Posterior cingulate gyrus (tissue), 11 donors: ENCODE measurements around the gene BRD3OS.

Experiments
- DNase-seq, 10 donors: peaks; one replicate each; pipeline versions ENCODE4 v3.0.0 to v3.0.0-alpha.2; 2020 to 2021; ENCODE audit warnings: mixed read lengths in 3 of 10
- intact Hi-C: fragments of 100-400 bp; cut with DNase I; formaldehyde crosslinking; loops from one replicate; pipeline ENCODE4 v1.15.1; 2023

The BRD3OS gene

GRCh38 chr9:134002796-134003195, 22.5 kb upstream of the BRD3OS start:
- peak in 1 of 10 donors; percentile 46 for DNase-seq
- intact Hi-C loops: no loop called here

GRCh38 chr9:134003237-134003636, 22.0 kb upstream of the BRD3OS start:
- intact Hi-C loops: no loop called here
- no peak for DNase-seq

- intact Hi-C loops: no loop called here
- peak in 3 of 10 donors; percentile 55 to 81 (median 57) for DNase-seq
Measured at GRCh38 chr9:134004131-134004873, 21.0 kb upstream of the BRD3OS start.

GRCh38 chr9:134004881-134005280, 20.4 kb upstream of the BRD3OS start:
- intact Hi-C loops: no loop called here
- DNase-seq: peak in 1 of 10 donors; percentile 67

GRCh38 chr9:134005381-134005780, 19.9 kb upstream of the BRD3OS start:
- intact Hi-C loops: no loop called here
- peak in 2 of 10 donors; percentile 58 to 72 for DNase-seq

GRCh38 chr9:134007150-134007549, 18.1 kb upstream of the BRD3OS start:
- intact Hi-C loops: no loop called here
- peak in 2 of 10 donors; percentile 29 to 60 for DNase-seq

- peak in 2 of 10 donors; percentile 32 to 43 for DNase-seq
- intact Hi-C loops: no loop called here
Measured at GRCh38 chr9:134007571-134007970, 17.7 kb upstream of the BRD3OS start.

- intact Hi-C loops: no loop called here
- DNase-seq: peak in 3 of 10 donors; percentile 39 to 58 (median 51)
Measured at GRCh38 chr9:134010310-134011173, 14.7 kb upstream of the BRD3OS start.

GRCh38 chr9:134011401-134011800, 13.9 kb upstream of the BRD3OS start:
- intact Hi-C loops: no loop called here
- DNase-seq: no peak

GRCh38 chr9:134014946-134015345, 10.3 kb upstream of the BRD3OS start:
- intact Hi-C loops: no loop called here

GRCh38 chr9:134024214-134024792, 978 bp upstream of the BRD3OS start:
- intact Hi-C loops: loop anchor here (2.0 kb wide), 1 partner anchor 42 kb away; no protein-coding TSS in a partner anchor
- peak in 2 of 10 donors; percentile 14 to 30 for DNase-seq

More at GRCh38 chr9:134014946-134015345, 10.3 kb upstream of the BRD3OS start:
- DNase-seq: no peak

- intact Hi-C loops: loop anchor here (1.0 to 2.0 kb wide), 2 partner anchors 41 to 110 kb away; partner anchors contain the start of gene WDR5
- DNase-seq: peak in 5 of 10 donors; percentile 30 to 87 (median 80)
Measured at GRCh38 chr9:134025606-134026541, 593 bp downstream of the BRD3OS start.

- intact Hi-C loops: no loop called here
- peak in 3 of 10 donors; percentile 35 to 80 (median 78) for DNase-seq
Measured at GRCh38 chr9:134026581-134026980, 1.3 kb downstream of the BRD3OS start.

GRCh38 chr9:134026981-134027380, 1.7 kb downstream of the BRD3OS start:
- DNase-seq: peak in 3 of 10 donors; percentile 30 to 51 (median 46)
- intact Hi-C loops: no loop called here

- intact Hi-C loops: no loop called here
- peak in 3 of 10 donors; percentile 27 to 45 (median 39) for DNase-seq
Measured at GRCh38 chr9:134027561-134027960, 2.3 kb downstream of the BRD3OS start.

- intact Hi-C loops: no loop called here
Measured at GRCh38 chr9:134028076-134028475, 2.8 kb downstream of the BRD3OS start.

GRCh38 chr9:134028575-134029247, 3.4 kb downstream of the BRD3OS start:
- intact Hi-C loops: no loop called here
- peak in 3 of 10 donors; percentile 58 to 76 (median 75) for DNase-seq

More at GRCh38 chr9:134028076-134028475, 2.8 kb downstream of the BRD3OS start:
- peak in 3 of 10 donors; percentile 35 to 57 (median 40) for DNase-seq

GRCh38 chr9:134029248-134030226, 4.3 kb downstream of the BRD3OS start:
- peak in 3 of 10 donors; percentile 65 to 70 (median 66) for DNase-seq
- intact Hi-C loops: no loop called here
